ENCODE data around the gene BCOR. TPM values are rescaled to one million over a fixed set of nuclear protein-coding genes. Genes with fewer than 3 reads are reported as not detected.

Gene BCOR
- total RNA-seq, 4 donors from 2014 or later = 12.8 to 28.8 (median 18.6) TPM

GRCh38 chrX:40112996-40113395 is 15.2 kb upstream of the BCOR start:
- ATAC-seq (ENCODE audit: low FRiP score) (no peak), DNase-seq (ENCODE audit: low spot score) (no peak)
- TF ChIP-seq CTCF (IDR thresholded peaks at IDR 0.05) = no peak

- no peak for TF ChIP-seq CTCF (IDR thresholded peaks at IDR 0.05)
- ATAC-seq (ENCODE audit: low FRiP score) (no peak), DNase-seq (ENCODE audit: low spot score) (no peak)
Measured at GRCh38 chrX:40111868-40112267, 14.1 kb upstream of the BCOR start.

- DNase-seq (ENCODE audit: low spot score) (no peak), ATAC-seq (ENCODE audit: low FRiP score) (peak; percentile 17)
- no peak for TF ChIP-seq CTCF (IDR thresholded peaks at IDR 0.05)
Measured at GRCh38 chrX:40109288-40110008, 11.7 kb upstream of the BCOR start.

- ATAC-seq (ENCODE audit: low FRiP score) (peak; percentile 35), DNase-seq (ENCODE audit: low spot score) (no peak)
Measured at GRCh38 chrX:40108959-40109287, 11.2 kb upstream of the BCOR start.

GRCh38 chrX:40108162-40108958 is 10.6 kb upstream of the BCOR start:
- ATAC-seq (ENCODE audit: low FRiP score) = no peak
- TF ChIP-seq CTCF (IDR thresholded peaks at IDR 0.05) = no peak
- no peak for DNase-seq (ENCODE audit: low spot score)

More at GRCh38 chrX:40108959-40109287, 11.2 kb upstream of the BCOR start:
- TF ChIP-seq CTCF (IDR thresholded peaks at IDR 0.05) = no peak

- DNase-seq (ENCODE audit: low spot score) = no peak
- TF ChIP-seq CTCF (IDR thresholded peaks at IDR 0.05) = no peak
- no peak for ATAC-seq (ENCODE audit: low FRiP score)
Measured at GRCh38 chrX:40107291-40108161, 9.8 kb upstream of the BCOR start.
